Motor neuron (in vitro differentiated cells): ENCODE data around the gene RPLP1. TPM values are rescaled to one million over a fixed set of nuclear protein-coding genes. Genes with fewer than 3 reads are reported as not detected.

Experiments used
- ATAC-seq, 8 experiments: fragments of 200-7000 bp; cut with Tn5 transposase; replicated peaks in 6 of 8; 2 replicates each; pipeline ENCODE4 v1.8.0; 2021; ENCODE audit warnings: mild to moderate bottlenecking in 8 of 8, moderate library complexity in 8 of 8
- H3K27ac ChIP-seq, 2 donors: fragments of 250-450 bp; sonication (Bioruptor Pico); 2 replicates each; pipeline ENCODE4 v1.9.0; 2021; ENCODE audit warnings: antibody characterized with exemption in 2 of 2, mild to moderate bottlenecking in 2 of 2, moderate library complexity in 1 of 2
- H3K4me1 ChIP-seq, 2 donors: fragments of 250-450 bp; sonication (Bioruptor Pico); replicated peaks in 1 of 2; 2 replicates each; pipeline ENCODE4 v1.6.1; 2021; ENCODE audit warnings: antibody characterized with exemption in 2 of 2, mild to moderate bottlenecking in 2 of 2, moderate library complexity in 1 of 2
- H3K4me3 ChIP-seq, 5 donors: fragments of 250-450 bp; sonication (Bioruptor Pico); 2 replicates each; pipeline ENCODE4 v1.9.0; 2021; ENCODE audit warnings: antibody characterized with exemption in 5 of 5, mild to moderate bottlenecking in 5 of 5, moderate library complexity in 4 of 5
- WGBS, 10 experiments: fragments of 450-650 bp; shearing (Covaris generic); methylation state at CpG; one replicate each; pipeline ENCODE4 v1.0.0; 2022; 5-methylcytosine and 5-hydroxymethylcytosine counted together
- in situ Hi-C, 9 experiments: fragments of 400-800 bp; cut with MboI; loops; one replicate each; pipeline ENCODE4 v1.15.0; 2021; ENCODE audit warnings: low sequenced_read_pairs in 9 of 9, low pct_unique_long_range_greater_than_20kb in 2 of 9; ENCODE audit not compliant: unreplicated experiment in 9 of 9
- total RNA-seq, 8 experiments: library from RNA; unstranded; fragments of 300-600 nt; gene quantifications; 2 replicates each; pipeline versions ENCODE4 v1.2.3 to v1.2.4, GENCODE V29; 2022

The RPLP1 gene
- total RNA-seq, result 1,000 to 10,000 TPM; 1,302 to 2,801 (median 1,475) TPM

- H3K4me3 ChIP-seq, result peak within 1 kb of the TSS; percentile 63 to 91 (median 76)
- WGBS, 10 experiments, result 0 to 1% (median 0%) methylated on average over 2 to 27 of the region's 77 CpGs; no CpG with 5 or more reads in 3 of the 10 experiments
- peak; percentile 84 to 98 (median 96) for ATAC-seq
- in situ Hi-C loops, result no loop called here
- H3K4me1 ChIP-seq, result peaks cover 17 to 24% of the 10 kb centered on the region in 2 donors
- H3K27ac ChIP-seq, result peak within 1 kb of the TSS; percentile 49 to 62
Observed at GRCh38 chr15:69452692-69453521, at the start of gene RPLP1. Gene RPLP1, plus strand, starts transcription at chr15:69452818. Its CDS starts 131 bp downstream, at chr15:69452949.

GRCh38 chr15:69403594-69403993, 49.0 kb upstream of the RPLP1 start:
- Histone ChIP-seq H3K4me3 (no peak overlapping the region), H3K27ac (no peak overlapping the region), H3K4me1 (peaks cover 0 to 3% of the 10 kb centered on the region in 2 donors)
- WGBS, 10 experiments, result 0 to 96% (median 82%) methylated on average over 1 to 4 of the region's 4 CpGs; no CpG with 5 or more reads in 1 of the 10 experiments
- in situ Hi-C loops, result loop anchor here in 5 of 9 experiments (10.0 to 25.0 kb wide), 2 partner anchors 339 to 341 kb away; no protein-coding TSS in a partner anchor
- ATAC-seq, result peak in 7 of 8 experiments; percentile 35 to 97 (median 60)

DNA sequence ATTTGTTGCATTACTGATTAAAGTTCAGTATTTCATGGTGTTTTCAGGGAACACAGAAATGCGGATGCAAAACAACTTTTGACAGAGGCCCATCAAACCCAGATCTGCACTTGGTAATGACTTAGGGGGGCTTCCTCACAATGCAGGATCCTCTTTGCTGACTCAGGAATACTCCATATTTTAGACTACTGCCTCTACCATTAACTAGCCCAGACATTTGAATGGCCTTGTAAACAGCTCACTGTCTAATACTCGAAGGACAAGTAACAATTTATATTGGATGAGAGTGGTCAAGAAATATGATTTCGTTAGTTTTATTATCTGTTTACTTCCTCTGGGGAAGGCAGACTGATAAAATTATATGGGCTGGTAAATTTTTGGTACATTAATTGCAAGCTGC, 47.5 kb upstream of the RPLP1 start:
- in situ Hi-C loops, result loop anchor here in 5 of 9 experiments (10.0 to 25.0 kb wide), 2 partner anchors 340 to 343 kb away; no protein-coding TSS in a partner anchor
- no peak overlapping the region for H3K27ac ChIP-seq
- no peak for ATAC-seq
- peaks cover 0 to 3% of the 10 kb centered on the region in 2 donors for H3K4me1 ChIP-seq
- 0 to 67% (median 62%) methylated on average over 1 to 3 of the region's 3 CpGs; no CpG with 5 or more reads in 1 of the 10 experiments for WGBS, 10 experiments
- no peak overlapping the region for H3K4me3 ChIP-seq

DNA sequence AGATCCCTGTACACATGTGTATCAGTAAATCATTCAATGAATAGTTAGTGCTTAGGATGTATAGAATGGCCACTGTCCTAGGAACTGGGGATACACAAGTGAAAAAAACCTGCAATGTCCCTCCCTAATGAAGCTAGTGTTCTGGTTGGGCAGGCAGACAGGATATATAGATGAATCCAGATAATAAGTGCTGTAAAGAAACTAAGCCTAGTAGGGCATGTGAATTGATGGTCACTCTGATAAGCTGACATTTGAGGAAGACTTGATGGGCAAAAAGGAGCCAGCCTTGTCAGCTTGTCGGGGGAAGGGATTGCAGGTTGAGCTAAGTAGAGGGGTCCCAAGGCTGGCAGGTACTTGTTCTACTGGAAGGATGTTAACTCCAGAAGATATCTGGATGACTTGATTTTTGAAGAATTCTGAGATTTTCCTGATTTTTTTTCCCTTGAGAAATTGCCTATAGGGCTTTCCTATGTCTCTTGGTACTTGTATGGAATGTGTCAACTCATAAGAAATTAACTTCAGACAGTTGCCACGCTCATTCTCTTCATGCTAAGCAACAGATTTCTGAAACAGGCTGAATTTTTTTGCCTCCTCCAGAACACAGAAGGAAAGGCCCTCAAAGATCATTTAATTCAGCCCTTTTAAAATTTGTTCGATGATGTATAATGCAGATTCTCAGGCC, 44.8 kb upstream of the RPLP1 start:
- Histone ChIP-seq H3K27ac (no peak overlapping the region), H3K4me1 (peaks cover 0 to 3% of the 10 kb centered on the region in 2 donors), H3K4me3 (no peak overlapping the region)
- WGBS, 10 experiments, result 82 to 100% (median 91%) methylated on average over 1 to 3 of the region's 3 CpGs
- in situ Hi-C loops, result loop anchor here in 5 of 9 experiments (10.0 to 25.0 kb wide), 2 partner anchors 343 to 346 kb away; no protein-coding TSS in a partner anchor
- no peak for ATAC-seq

DNA sequence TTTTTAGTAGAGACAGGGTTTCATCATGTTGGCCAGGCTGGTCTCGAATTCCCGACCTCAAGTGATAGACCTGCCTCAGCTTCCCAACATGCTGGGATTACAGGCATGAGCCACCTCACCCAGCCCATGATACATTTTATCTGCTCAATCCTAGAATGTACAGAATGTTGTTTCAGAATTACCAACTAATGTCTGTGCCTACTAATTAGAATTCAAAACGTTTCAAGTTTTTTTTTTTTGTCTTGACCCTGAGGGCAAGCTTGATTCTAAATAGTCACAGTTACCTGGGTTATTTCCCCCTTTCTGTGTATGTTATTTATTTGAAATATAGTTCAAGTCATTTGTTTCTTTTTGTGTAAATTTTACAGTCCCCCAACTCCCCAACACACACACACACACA, 43.8 kb upstream of the RPLP1 start:
- ATAC-seq, result no peak
- H3K27ac ChIP-seq, result no peak overlapping the region
- peaks cover 0 to 3% of the 10 kb centered on the region in 2 donors for H3K4me1 ChIP-seq
- H3K4me3 ChIP-seq, result no peak overlapping the region
- 42 to 90% (median 53%) methylated on average over 1 to 3 of the region's 3 CpGs; no CpG with 5 or more reads in 3 of the 10 experiments for WGBS, 10 experiments
- in situ Hi-C loops, result loop anchor here in 5 of 9 experiments (10.0 to 25.0 kb wide), 2 partner anchors 344 to 347 kb away; no protein-coding TSS in a partner anchor

DNA sequence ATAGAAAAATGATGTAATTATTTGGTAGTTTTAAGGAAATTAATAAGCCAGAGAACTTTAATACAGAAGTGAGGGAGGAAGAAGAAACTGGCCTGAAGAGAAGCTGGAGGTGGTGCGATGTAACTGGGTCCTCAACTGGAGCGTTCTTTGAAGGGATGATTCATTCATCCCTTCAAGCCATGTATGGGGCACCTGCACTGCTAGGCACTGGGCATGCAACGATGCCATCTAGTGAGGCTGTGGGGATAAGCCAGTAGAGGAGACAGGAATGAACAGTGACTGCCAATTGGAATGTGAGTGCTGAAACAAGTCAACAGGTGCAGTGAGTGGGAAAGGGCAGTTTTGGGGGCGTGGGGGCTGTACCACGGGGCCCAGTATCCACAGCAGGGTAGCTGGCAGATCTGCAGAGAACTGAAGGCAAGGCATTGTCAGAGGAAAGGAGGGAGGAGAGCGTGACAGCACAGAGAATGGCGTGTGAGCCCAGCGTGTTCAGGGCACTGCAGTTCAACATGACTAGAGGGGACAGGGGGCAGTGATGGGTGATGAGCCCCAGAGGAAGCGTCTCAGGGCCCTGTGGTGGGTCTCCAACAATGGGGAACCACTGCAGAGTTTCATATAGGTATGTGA, 42.3 kb upstream of the RPLP1 start:
- ATAC-seq, result peak in 1 of 8 experiments; percentile 31
- in situ Hi-C loops, result loop anchor here in 1 of 9 experiments (25.0 kb wide), 1 partner anchor 348 kb away; no protein-coding TSS in a partner anchor
- peaks cover 0 to 3% of the 10 kb centered on the region in 2 donors for H3K4me1 ChIP-seq
- WGBS, 10 experiments, result 37 to 92% (median 56%) methylated on average over 2 to 6 of the region's 9 CpGs; no CpG with 5 or more reads in 3 of the 10 experiments
- H3K27ac ChIP-seq, result no peak overlapping the region
- H3K4me3 ChIP-seq, result no peak overlapping the region

- no peak overlapping the region for H3K27ac ChIP-seq
- in situ Hi-C loops, result loop anchor here in 1 of 9 experiments (25.0 kb wide), 1 partner anchor 350 kb away; no protein-coding TSS in a partner anchor
- peaks cover 0 to 5% of the 10 kb centered on the region in 2 donors for H3K4me1 ChIP-seq
Observed at GRCh38 chr15:69412274-69412673, 40.3 kb upstream of the RPLP1 start.

DNA sequence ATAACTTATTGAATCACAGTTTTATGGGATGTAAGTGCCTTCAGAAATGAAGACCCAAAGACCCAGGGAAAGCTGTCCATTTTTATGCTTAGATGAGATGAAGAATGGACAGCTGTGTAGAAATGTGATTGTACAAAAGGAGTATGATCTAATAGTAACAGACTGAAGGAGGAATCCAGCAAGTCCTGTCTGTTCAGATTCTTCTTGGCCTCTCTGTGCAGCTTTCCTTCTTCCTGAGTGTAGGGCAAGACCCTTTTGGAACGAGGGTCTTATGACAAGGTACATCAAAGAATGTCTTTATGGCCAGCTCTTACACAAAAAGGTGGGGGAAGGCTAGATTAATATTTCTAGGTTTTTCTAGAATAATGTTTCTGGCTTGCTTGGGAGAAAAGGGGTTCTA, 39.9 kb upstream of the RPLP1 start:
- no peak overlapping the region for H3K27ac ChIP-seq
- WGBS, 10 experiments, result 80 to 100% (median 83%) methylated on average over 1 of the region's 1 CpG; no CpG with 5 or more reads in 3 of the 10 experiments
- in situ Hi-C loops, result loop anchor here in 1 of 9 experiments (25.0 kb wide), 1 partner anchor 350 kb away; no protein-coding TSS in a partner anchor

More at GRCh38 chr15:69412274-69412673, 40.3 kb upstream of the RPLP1 start:
- no peak overlapping the region for H3K4me3 ChIP-seq
- no peak for ATAC-seq

DNA sequence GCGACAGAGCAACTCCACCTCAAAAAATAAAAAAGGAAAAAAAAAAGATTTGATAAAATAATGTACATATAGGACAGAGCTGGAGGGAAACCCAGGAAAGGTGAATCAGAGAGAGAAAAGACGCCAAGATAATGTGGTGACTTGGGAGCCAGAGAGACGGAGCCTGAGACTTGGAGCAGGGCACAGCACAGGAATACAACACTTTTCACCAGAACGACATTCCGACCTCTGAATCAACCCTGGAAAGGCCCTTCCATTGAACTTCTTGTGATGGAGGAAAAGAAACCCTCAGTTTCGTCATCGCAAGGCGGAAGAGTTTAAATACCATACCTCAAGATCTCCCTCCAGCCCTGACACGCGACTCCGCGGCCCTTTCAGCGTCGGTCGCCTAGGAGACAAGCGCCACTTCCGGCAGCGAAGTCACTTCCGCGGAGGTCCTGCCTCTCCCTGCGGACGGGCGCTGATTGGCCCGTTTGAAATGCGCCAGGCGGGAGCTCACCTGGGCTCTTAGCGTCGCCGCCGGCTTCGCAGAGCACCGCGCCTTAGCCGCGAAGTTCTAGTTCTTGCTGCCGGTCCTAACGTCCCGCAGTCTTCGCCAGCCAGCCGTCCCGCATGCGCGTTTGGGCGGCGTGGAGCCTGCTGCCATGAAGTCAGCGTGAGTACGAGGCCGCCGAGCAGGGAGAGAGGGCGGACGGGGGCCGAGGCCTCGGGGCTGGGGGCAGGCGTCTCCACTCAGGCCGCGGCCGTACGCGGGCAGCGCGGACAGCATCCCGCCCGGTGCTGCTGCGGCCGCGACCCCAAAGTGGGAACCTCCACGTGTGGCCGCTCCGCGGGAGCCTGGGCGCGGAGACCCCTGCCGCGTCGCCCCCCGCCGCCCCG, 38.6 kb upstream of the RPLP1 start, which contains the start of gene KIF23:
KIF23 (plus strand) TSS at position 528 of the 879 bp plus-strand sequence; CDS start at position 645, 117 bp downstream.
- Histone ChIP-seq H3K27ac (peak within 1 kb of the TSS in 1 of 2 donors; percentile 58), H3K4me3 (peak within 1 kb of the TSS; percentile 53 to 83 (median 69)), H3K4me1 (peaks cover 0 to 5% of the 10 kb centered on the region in 2 donors)
- 0 to 50% (median 14%) methylated on average over 3 to 20 of the region's 78 CpGs; no CpG with 5 or more reads in 2 of the 10 experiments for whole genome bisulfite sequencing, 10 experiments
- ATAC-seq, result peak; percentile 91 to 97 (median 94)
- in situ Hi-C loops, result loop anchor here in 1 of 9 experiments (25.0 kb wide), 1 partner anchor 352 kb away; no protein-coding TSS in a partner anchor

More for the DNA sequence above, 39.9 kb upstream of the RPLP1 start:
- no peak for ATAC-seq
- Histone ChIP-seq H3K4me1 (peaks cover 0 to 5% of the 10 kb centered on the region in 2 donors), H3K4me3 (no peak overlapping the region)

GRCh38 chr15:69414701-69415167, 37.9 kb upstream of the RPLP1 start:
- Histone ChIP-seq H3K27ac (peak overlapping the region in 1 of 2 donors; percentile 58), H3K4me1 (peaks cover 0 to 5% of the 10 kb centered on the region in 2 donors), H3K4me3 (peak overlapping the region; percentile 53 to 83 (median 69))
- WGBS, 10 experiments, result 0 to 2% (median 0%) methylated on average over 2 to 18 of the region's 29 CpGs; no CpG with 5 or more reads in 2 of the 10 experiments
- in situ Hi-C loops, result loop anchor here in 1 of 9 experiments (25.0 kb wide), 1 partner anchor 352 kb away; no protein-coding TSS in a partner anchor
- ATAC-seq, result peak in 7 of 8 experiments; percentile 34 to 65 (median 50)

- H3K4me1 ChIP-seq, result peaks cover 0 to 5% of the 10 kb centered on the region in 2 donors
- in situ Hi-C loops, result loop anchor here in 1 of 9 experiments (25.0 kb wide), 1 partner anchor 353 kb away; no protein-coding TSS in a partner anchor
- 3 to 51% (median 26%) methylated on average over 2 to 3 of the region's 3 CpGs; no CpG with 5 or more reads in 1 of the 10 experiments for WGBS, 10 experiments
- H3K4me3 ChIP-seq, result peak overlapping the region in 3 of 5 donors; percentile 56 to 70 (median 69)
- no peak for ATAC-seq
- H3K27ac ChIP-seq, result no peak overlapping the region
Observed at GRCh38 chr15:69415381-69415780, 37.2 kb upstream of the RPLP1 start.
